Erythroblast (primary cell): ENCODE results near the gene SOX10.

Experiments
- GATA1 ChIP-seq: IDR thresholded peaks from 2 replicates; pipeline ENCODE4 v1.6.1; 2011; ENCODE audit warnings: low read depth, mild to moderate bottlenecking, control low read depth, low read length, moderate library complexity
- POLR2A ChIP-seq: IDR thresholded peaks from 2 replicates; pipeline ENCODE4 v1.6.1; 2011; ENCODE audit warnings: mild to moderate bottlenecking, low read length

GRCh38 chr22:38005943-38006342 lies 21.6 kb upstream of the SOX10 start:
- TF ChIP-seq POLR2A: no peak
- no peak for TF ChIP-seq GATA1
